CD4-positive, alpha-beta T cell treated with Interferon gamma for 1 hour (primary cell): Measurements from ENCODE around the gene CCL26.
"Not testable (repeated sequence)": the region's sequence is repeated elsewhere in the genome, so short reads cannot be mapped to it uniquely, and the experiment has no call there.

ENCODE experiments used
- DNase-seq: peaks from one replicate; pipeline ENCODE4 v3.0.0-alpha.2; 2020

Gene CCL26

GRCh38 chr7:75772081-75773077, at the start of gene CCL26:
TSS of gene CCL26 (minus strand) at chr7:75772211. CDS start at chr7:75772176, 35 bp downstream.
- DNase-seq, result no peak

DNA sequence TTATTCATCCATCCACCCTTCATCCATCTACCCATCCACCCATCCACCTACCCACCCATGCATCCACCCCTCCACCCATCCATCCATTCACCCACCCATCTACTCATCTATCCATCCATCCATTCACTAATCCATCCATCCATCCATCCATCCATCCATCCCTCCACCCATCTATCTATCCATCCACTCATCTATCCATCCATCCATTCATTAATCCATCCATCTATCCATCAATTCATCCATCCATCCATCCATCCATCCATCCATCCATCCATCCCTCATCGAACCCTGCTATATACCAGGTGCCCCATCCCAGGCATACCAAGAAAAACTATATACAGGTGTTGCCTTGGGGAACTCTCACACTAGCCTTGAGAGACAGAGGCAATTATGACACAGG, 48.7 kb upstream of the CCL26 start:
- DNase-seq, result no peak

DNA sequence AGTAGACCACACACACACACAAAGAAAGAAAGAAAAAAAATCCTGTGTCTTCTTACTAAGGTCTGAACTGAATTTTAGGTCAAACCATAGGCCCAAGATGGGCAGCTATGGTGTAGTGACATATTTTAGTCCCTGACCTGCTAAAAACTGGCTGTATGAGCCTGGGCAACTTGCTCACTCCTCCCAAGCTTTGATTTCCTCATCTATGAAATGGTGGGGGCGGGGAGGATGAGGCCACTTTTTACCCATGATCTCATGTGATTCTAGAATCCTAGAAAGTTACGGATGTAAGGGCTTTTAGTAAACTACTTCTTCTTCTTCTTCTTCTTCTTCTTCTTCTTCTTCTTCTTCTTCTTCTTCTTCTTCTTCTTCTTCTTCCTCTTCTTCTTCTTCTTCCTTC, 47.7 kb upstream of the CCL26 start:
- peak; percentile 15 for DNase-seq

DNA sequence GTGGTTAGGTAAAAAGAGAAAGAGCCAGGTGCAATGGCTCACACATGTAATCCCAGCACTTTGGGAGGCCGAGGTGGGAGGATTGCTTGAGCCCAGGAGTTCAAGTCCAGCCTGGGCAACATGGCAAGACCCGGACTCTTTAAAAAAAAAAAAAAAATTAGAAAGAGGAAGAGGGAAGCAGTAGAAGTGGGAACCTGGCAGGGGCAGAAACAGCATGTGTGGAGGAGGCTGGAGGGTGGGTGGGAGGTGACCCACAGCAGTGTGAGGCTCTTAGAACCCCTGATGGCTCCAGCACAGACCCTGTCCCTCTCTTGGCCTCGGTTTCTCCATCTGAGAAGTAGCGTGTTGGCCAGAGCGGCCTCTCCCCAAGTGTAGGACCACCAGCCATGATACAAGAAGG, 46.5 kb upstream of the CCL26 start:
- DNase-seq, result no peak

DNA sequence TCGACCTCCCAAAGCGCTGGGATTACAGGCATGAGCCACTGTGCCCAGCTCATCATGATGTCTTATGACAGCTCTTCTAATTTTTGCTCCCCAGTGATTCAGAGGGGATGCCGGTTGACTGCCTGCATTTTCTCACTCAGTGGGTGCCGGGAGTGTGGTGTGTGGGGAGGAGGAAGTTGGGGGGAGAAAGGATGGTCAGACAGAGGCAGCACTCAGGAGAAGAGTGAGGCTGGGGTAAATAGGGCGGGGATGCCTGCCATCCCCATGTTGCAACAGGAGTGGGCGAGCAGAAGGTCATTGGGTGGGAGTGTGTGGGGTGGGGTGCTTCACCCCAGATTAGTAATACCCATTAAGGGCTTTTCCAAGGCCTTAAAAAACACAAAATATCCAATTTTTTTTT, 45.1 kb upstream of the CCL26 start:
- no peak for DNase-seq

DNA sequence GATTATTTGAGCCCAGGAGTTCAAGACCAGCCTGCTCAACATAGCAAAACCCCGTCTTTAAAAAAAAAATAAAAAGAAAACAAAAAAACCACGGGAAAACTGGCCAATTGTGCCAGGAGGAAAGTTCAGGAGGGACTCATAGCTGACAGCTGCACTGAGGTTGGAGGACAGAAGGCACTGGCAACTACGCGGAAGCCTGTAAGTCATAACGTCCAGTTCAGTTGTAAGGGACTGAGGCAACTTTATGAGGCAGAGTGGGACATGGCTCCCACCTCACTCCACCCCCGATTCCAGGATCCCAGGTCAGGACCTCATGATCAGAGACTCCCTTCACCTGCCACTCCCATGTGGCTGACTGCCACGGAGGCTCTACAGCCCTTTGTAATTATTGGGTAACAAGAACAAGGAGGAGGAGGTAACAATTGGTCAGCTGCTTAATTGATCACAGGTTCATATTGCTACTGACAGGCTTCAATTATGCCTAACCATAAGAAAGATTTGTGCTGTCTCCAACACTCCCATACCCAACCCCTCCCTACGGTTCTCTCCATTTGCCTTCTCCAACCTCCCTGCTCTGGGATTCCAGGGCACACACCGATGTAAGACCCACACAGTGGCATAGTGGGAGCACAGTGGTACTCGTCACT, 43.5 kb upstream of the CCL26 start:
- DNase-seq, result no peak

GRCh38 chr7:75814407-75814947, 42.5 kb upstream of the CCL26 start:
- DNase-seq, result no peak

DNA sequence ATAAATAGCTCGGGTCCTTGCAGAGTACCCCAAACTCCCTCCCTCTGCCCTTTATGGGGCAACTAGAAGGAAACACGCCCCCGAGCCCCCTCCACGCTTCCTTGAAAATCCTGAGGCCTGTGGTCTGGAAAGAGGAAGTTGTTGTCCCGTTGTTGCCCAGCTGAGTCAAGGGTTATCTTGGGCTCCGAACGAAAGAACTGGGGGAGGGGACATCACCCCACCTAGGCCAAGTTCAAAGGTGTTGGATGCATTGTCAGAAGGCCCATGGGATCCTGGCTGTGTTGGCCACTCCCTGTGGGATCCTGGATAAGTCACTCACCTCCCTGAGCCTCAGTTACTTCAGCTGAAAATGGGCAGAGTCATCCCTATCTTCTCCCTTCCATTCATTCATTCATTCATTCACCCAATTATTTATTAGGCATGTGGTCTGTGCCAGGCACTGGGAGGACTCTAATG, 41.8 kb upstream of the CCL26 start, which contains the start of gene CCL24:
TSS of gene CCL24 (minus strand) at position 26 of the 456 bp plus-strand sequence. CDS start 91 bp downstream, outside the sequence.
- no peak for DNase-seq

- DNase-seq, result no peak
These were observed 41.1 kb upstream of the CCL26 start for GRCh38 chr7:75813084-75813483.

DNA sequence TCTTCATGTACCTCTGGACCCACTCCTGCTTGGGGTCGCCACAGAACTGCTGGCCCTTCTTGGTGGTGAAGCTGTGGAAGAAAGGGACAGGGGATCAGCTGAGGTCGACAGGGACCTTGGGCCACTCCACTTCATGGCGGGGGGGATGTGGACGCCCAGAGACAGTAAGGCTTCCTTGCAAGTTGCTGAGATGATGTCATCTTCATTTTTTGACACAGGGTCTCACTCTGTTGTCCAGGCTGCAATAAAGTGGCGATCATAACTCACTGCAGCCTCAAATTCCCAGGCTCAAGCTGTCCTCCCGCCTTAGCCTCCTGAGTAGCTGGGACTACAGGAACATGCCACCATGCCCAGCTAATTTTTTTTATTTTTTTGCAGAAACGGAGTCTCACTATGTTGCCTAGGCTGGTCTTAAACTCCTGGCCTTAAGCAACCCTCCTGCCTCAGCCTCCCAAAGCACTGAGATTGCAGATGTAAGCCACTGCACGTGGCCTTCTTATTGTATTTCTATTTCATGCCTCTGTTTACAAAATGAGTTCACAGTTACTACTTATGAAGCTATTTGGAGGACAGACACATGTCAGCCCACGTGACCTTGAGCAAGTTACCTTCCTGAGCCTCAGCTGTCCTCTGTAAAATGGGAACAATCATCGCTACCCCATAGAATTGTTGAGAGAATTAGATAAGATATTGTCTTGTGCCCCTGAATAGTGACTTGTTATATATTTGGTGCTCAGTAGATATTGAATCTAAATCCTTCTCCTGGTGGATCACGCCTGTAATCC, 40.1 kb upstream of the CCL26 start:
- no peak for DNase-seq

DNA sequence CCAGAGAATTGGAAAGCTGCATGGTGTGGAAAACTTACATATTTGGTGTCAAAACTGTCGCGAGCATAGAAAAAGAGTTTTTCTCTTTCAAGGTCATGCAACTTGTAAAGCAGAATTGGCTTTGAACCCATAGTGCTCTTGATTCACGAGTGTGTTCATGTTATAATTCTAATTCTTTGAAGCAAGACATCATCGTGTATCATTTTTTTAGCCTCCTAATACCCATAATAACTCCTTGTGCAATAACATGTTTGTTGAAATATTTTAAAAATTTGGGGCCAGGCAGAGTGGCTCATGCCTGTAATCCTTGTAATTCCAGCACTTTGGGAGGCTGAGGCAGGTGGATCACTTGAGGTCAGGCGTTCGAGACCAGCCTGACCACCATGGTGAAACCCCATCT, 37.4 kb upstream of the CCL26 start:
- no peak for DNase-seq

DNA sequence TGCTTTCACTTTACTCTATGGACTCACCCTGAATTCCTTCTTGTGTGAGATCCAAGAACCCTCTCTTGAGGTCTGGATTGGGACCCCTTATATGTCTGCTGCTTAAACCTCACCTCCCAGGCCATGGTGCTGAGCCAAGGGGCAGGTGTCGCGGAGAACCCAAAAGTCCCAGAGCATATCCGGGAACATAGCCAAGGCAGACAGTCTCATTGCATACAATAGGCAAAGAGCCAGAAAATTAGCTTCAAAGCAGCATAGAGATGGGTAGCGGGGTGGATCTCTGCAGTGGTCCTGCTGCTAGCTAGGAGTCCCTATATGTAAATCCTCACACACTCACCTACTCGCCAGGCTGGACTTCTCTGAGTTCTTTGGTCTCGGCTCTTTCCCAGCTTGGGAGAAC, 36.1 kb upstream of the CCL26 start:
- DNase-seq, result no peak

- no peak for DNase-seq
These were observed 35.4 kb upstream of the CCL26 start for GRCh38 chr7:75807452-75807851.

DNA sequence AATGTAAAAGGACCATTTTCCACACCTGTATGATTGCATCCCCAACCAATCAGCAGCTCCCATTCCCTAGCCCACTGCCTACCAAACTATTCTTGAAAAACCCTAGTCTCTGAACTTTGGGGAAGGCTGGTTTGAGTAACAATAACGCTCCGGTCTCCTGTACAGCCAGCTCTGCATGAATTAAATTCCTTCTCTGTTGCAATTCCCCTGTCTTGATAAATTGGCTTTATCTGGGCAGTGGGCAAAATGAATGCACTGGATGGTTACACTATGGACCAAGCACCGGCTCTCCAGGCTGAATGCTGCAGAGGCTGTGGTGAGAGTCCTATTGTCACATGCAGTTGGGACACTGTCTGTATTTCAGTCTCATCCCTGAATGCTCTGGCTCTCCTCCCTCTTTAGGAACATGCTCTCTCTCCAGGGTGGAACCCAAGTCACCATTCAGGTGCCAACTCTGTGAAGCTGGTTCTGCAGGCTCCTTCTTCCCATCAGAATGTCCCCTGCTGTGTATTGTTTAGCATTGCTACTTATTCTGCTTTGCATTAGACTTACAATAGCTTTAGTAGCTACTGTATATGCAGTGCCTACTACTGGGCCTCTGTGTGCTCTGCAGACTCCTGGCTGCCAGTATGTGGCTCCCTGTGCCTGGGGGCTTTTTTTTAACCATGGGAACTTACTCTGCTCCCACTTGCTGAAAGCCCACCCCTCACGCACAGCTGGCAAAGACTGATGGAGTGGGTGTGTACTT, 34.7 kb upstream of the CCL26 start:
- no peak for DNase-seq

DNA sequence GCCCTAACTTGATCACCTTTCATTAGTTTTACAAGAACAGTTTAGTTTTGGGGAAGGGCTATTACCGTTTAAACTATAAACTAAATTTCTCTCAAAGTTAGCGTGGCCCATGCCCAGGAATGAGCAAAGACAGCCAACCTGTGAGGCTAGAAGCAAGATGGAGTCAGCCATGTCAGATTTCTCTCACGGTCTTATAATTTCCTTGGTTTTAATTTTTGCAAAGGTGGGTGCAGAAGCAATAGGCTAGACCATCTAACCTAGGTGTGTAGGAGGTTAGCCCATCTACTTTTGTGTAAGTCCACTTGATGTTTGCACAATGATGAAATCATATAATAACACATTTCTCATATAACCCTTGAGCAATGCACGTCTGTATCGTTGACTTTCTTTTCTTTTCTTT, 32.7 kb upstream of the CCL26 start:
- DNase-seq, result no peak

GRCh38 chr7:75804004-75804403, 32.0 kb upstream of the CCL26 start:
- no peak for DNase-seq

GRCh38 chr7:75802552-75802821, 30.5 kb upstream of the CCL26 start:
- DNase-seq, result no peak

- DNase-seq, result no peak
These were observed 26.8 kb upstream of the CCL26 start for GRCh38 chr7:75798770-75799169.

GRCh38 chr7:75796420-75796819, 24.4 kb upstream of the CCL26 start:
- DNase-seq, result no peak

- peak; percentile 29 for DNase-seq
These were observed 23.8 kb upstream of the CCL26 start for GRCh38 chr7:75795831-75796285.

DNA sequence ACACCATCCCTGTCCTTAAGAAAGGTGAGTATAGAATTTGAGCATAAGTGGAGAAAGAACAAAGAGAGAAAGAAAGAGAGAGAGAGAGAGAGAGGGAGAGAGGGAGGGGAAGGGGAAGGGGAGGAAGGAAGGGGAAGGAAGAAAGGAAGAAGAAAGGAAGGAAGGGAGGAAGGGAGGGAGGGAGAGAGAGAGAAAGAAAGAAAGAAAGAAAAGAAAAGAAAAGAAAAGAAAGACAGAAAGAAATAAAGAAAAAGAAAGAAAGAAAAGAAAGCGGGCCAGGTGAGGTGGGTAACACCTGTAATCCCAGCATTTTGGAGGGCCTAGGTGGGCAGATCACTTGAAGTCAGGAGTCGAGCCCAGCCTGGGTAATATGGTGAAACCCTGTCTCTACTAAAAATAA, 21.7 kb upstream of the CCL26 start:
- DNase-seq, result no peak

GRCh38 chr7:75792567-75792966, 20.6 kb upstream of the CCL26 start:
- not testable (repeated sequence) for DNase-seq
